Prostate gland (tissue), 2 donors: ENCODE data around the gene NPEPL1.

Experiments used
- CTCF ChIP-seq, 4 experiments: fragments of 200-600 bp in 2 of 4; fragments of 450-650 bp in 2 of 4; sonication (generic) in 2 of 4; IDR thresholded peaks; 1 replicate in 3 of 4; 2 replicates in 1 of 4; pipeline ENCODE4 v1.5.1; 2016 to 2019; ENCODE audit warnings: antibody characterized with exemption in 4 of 4, mild to moderate bottlenecking in 2 of 4, moderate library complexity in 2 of 4
- POLR2AphosphoS5 ChIP-seq: sonication (generic); formaldehyde crosslinking; IDR thresholded peaks from one replicate; pipeline ENCODE4 v1.6.1; 2017; ENCODE audit warnings: antibody characterized with exemption

- TF ChIP-seq CTCF (IDR thresholded peaks at IDR 0.05) (no peak), POLR2AphosphoS5 (no peak)
Observed at GRCh38 chr20:58706150-58706892, 13.7 kb downstream of the NPEPL1 start.
